Fibroblast of pulmonary artery (primary cell): ENCODE results near the gene TMEM178A.

ENCODE experiments used
- DNase-seq: peaks from one replicate; pipeline ENCODE4 v3.0.0-alpha.2; 2010; ENCODE audit warnings: low read depth
- H3K4me3 ChIP-seq: replicated peaks from 2 replicates; pipeline ENCODE4 v1.5.1; 2011; ENCODE audit warnings: low read depth, mild to moderate bottlenecking, control low read depth, low read length, moderate library complexity
- TF ChIP-seq, protein P1 (sequence below): IDR thresholded peaks from 2 replicates; pipeline ENCODE4 v1.5.1; 2011; ENCODE audit warnings: mild to moderate bottlenecking, control low read depth, low read length, inconsistent platforms; ENCODE audit errors: missing control alignments

TMEM178A gene

DNA sequence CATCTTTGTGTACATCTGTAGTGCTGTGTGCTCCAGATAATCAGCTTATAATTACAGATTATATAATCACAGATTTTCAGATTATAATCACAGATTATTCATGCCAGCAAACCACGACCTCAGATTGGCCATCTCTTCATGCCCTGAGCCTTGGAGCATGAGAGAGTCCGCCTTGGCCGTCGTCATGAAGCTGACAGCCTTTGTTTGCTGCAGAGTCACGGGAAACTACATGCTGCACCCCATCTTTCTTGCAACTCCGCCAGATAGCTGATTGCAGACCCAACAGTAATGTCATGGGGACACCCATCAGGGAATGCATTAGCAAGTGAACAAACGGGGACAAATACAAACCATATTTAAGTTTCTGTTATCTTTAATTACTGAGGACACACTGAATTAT, 7.3 kb downstream of the TMEM178A start:
- no peak for DNase-seq
- no peak overlapping the region for H3K4me3 ChIP-seq
- TF ChIP-seq, protein P1, sequence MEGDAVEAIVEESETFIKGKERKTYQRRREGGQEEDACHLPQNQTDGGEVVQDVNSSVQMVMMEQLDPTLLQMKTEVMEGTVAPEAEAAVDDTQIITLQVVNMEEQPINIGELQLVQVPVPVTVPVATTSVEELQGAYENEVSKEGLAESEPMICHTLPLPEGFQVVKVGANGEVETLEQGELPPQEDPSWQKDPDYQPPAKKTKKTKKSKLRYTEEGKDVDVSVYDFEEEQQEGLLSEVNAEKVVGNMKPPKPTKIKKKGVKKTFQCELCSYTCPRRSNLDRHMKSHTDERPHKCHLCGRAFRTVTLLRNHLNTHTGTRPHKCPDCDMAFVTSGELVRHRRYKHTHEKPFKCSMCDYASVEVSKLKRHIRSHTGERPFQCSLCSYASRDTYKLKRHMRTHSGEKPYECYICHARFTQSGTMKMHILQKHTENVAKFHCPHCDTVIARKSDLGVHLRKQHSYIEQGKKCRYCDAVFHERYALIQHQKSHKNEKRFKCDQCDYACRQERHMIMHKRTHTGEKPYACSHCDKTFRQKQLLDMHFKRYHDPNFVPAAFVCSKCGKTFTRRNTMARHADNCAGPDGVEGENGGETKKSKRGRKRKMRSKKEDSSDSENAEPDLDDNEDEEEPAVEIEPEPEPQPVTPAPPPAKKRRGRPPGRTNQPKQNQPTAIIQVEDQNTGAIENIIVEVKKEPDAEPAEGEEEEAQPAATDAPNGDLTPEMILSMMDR, result no peak

DNA sequence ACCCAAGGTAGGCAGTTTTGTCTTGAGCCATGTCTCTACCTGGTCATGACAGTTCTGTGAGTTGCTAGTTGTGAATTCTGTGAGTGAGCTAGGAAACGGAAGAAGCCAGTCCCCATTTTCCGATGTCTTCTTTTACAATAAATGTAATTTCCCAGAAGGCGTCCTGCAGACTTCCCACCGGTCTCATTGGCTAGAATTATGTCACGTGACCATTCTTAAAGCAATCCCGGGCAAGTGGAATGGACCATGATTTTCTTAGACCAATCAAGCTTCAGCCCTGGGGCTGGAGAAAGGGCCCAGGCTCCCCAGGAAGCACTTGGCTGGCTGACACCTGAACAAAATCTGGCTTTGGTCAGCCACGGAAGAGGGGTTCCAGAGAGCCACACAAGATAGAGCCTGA, 10.6 kb downstream of the TMEM178A start:
- DNase-seq, result no peak
- H3K4me3 ChIP-seq, result no peak overlapping the region
- TF ChIP-seq, protein P1, result no peak

DNA sequence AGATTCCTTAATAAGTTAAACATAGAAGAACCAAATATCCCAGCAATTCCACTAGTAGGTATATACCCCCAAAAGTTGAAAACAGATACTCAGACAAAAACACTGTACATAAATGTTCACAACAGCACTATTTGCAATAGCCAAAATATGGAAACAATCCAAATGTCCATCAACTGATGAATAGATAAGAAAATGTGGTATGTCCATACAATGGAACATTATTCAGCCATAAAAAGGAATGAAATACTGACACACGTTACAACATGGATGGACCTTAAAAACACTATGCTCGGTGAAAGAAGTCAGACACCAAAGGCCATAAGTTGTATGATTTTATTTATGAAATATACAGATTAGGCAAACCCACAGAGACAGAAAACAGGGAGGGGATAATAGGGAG, 12.5 kb downstream of the TMEM178A start:
- DNase-seq, result no peak
- TF ChIP-seq, protein P1, result no peak
- no peak overlapping the region for H3K4me3 ChIP-seq

DNA sequence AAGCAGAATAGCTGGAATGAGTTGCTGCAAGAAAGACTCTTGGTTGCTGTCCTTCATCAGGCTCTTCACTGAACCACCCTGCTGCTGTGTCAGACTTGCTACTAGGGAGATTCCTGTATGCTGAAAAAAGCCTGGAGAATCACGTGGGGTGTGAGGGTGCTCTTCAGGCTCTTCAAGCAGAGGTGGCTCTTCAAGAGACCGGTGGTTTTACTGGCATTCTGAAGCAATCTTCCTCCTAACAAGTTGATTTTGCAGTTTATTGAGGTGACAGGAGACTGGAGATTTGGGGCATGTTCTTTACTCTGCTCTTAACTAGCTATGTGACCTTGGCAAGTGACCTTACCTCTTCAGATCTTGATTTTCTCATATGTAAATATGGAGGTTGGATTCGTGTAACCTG, 14.1 kb downstream of the TMEM178A start:
- TF ChIP-seq, protein P1, result no peak
- no peak overlapping the region for H3K4me3 ChIP-seq
- no peak for DNase-seq

DNA sequence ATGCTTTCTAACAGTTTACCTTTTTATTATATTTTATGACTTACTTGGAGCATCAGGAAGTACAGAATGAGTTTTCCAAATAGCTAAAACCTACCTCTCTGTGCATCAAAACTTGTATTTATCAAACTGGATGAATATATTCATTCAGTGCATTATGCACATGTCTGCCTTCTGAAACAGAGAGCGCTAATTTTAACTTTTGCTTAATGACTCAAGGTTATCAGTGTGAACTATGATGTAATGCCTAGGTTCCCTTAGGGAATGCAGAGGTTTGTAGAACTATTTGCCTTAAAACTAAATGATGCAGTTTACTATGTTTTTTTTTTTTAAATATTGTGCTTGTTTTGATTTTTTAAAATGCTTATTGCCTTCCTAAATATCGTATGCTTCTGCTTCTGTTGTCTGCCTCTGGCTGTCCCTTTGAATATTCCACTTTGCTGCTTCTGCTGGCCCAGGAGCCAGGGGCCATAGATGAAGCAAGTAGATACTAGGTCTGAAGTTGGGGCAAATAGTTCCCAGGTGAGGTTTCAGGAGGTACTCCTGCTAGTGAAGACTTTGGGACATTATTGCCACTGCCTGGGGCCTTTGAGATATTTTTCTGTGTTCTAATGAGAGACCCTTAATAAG, 16.5 kb downstream of the TMEM178A start:
- TF ChIP-seq, protein P1, result no peak
- H3K4me3 ChIP-seq, result no peak overlapping the region
- no peak for DNase-seq

DNA sequence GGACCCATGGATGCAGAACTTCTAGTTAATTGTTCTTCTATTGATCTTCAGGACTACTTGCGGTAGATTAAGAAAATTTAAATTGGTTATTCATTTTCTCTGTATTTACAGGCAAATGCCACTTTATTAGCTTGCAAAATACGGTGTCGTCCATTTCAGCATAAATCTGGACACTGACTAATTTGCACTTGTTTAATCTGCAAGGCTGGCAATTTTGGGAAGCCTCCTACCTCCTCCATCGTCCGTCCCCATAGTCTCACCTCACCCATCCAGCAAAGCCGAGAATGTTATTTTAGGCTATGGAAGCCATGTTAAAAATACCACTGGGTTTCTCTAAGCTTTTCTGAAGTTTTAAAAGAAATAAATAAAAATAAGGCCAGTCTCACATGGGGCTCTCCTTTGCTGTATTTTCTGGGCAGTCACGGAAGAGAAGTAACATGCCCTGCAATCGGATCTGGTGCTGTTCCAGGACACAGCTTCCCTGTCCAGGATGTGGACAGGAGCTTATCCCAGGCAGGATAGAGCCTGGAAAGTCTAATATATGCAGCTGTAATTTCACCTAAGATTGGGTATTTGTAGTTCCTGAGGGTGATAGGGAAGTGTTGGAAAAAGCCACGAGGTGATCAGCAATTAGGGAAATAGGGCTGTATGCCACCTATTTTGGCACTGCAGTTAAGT, 17.4 kb downstream of the TMEM178A start:
- DNase-seq, result no peak
- H3K4me3 ChIP-seq, result no peak overlapping the region
- TF ChIP-seq, protein P1, result no peak

DNA sequence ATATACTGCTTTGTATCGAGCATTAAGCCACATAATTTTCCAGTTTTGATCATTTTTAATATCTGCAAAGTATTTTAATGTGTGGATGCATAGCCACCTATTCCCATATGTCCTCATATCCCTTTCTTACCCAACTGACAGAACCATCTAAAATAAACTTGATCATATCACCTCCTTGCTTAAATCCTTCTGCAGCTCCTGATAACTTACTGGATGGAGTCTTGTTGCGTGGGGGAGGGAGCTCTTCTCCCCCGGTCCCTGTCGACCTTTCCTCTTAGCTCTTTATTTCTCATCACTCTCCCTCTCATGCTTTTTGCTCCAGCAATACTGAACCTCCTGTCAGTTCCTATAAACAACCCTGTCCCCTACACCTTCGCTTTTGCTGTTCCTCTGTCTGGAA, 18.7 kb downstream of the TMEM178A start:
- no peak for DNase-seq
- TF ChIP-seq, protein P1, result no peak
- H3K4me3 ChIP-seq, result no peak overlapping the region
